AG20443 (cell line): ENCODE data around the gene C22orf23.

ENCODE experiments used
- DNase-seq: peaks from one replicate; pipeline ENCODE4 v3.0.0; 2012; ENCODE audit warnings: low spot score, mixed read lengths

The C22orf23 gene

DNA sequence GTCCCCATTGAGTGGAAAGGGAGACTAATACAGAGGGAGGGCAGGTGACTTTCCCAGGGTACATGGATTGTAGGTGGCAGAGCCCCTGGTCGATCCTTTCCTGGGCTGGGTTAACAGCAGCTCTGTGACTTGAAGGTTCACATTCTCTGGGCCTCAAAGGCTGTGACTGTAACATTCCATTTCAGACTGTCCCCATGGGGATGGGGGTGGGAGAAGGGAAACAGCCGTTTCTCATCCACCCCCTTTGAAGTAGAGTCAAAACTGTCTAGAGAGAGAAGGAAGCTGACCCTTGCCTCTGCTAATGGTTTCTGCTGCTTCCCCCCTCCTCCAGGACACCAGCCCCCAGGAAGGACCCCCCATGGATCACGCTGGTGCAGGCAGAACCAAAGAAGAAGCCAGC lies 28.1 kb downstream of the C22orf23 start:
- no peak for DNase-seq

DNA sequence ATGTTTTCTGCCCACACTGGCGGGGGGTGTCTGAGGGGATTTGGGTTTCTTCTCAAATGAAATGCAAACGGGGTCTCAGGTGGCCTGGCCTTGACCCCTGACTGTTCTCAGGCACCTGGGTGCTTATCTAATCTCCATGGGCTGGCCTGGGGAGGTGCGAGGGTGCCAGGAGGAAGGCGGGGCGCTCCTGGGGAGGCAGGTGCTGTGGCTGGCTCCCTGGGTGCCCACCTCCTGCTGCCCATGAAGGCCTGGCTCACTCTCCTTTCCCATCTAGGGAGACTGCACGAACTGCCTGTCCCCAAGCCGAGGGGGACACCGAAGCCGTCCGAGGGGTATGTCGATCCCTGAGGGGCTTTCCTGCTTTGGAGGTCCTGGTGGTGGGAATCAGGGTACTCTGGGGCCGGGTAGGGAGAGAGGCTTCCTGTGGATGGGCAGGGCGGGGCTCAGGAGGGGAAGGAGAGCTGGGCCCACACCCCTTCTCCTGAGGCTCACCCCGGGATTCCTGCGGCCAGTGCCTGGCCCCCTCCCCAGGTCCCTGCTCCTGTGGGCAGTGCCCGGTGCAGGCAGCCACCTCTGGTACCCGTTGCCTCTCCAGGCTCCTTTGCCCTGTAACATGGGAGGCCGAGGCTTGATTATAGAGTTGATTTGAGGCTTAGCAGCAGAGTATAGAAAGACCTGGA lies 28.9 kb downstream of the C22orf23 start:
- no peak for DNase-seq

- DNase-seq, result no peak
Measured at GRCh38 chr22:37923927-37924326, 29.5 kb downstream of the C22orf23 start.

GRCh38 chr22:37922191-37922590 lies 31.2 kb downstream of the C22orf23 start:
- no peak for DNase-seq

DNA sequence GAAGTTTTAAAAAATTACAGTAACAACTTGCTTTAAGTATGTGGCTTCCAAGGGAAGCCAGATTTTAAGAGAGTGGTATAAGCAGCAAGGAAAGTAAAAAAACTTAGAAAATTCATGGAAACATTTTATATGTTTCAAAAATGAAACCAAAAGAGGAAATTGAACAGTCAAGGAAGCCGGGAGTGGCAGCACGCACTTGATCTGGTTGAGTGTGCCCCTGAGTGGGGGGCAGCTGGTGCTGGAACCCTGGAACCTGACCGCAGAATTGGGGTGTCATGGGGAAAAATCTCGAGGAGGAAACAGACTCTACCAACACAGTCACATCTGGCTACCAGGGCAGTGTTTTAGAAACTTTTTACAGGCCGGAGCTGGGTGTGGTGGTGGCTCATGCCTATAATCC lies 33.3 kb downstream of the C22orf23 start:
- no peak for DNase-seq

DNA sequence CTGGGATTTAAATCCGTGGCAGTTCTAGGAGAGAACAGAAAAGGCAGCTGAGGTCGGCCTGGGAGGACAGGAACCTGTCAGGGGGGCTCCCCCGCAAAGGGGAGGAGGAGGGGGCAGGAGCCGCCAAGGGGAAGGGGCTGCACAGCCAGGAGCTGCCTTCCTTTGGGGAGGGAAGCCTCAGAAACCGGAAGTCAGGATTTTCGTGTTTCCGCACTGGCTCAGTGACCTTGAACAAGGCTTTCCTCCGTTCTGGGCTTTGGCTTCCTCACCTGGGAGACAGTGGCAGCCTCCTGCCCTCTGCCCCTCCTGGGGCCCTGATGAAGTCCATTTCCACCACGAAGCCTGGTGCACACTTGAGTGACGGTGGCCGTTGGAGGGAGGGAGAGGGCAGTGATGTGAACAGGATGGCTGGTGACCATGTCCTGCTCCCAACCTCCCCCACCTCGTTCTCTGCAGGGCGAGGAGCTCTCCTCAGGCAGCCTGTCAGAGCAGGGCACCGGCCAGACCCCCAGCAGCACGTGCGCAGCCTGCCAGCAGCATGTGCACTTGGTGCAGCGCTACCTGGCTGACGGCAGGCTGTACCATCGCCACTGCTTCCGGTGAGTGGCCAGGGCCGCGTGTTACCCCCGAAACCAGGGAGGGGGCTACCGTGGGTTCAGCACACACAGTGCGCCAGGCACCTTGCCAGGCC lies 34.7 kb downstream of the C22orf23 start:
- DNase-seq, result no peak

GRCh38 chr22:37917874-37918548 lies 35.4 kb downstream of the C22orf23 start:
- no peak for DNase-seq

DNA sequence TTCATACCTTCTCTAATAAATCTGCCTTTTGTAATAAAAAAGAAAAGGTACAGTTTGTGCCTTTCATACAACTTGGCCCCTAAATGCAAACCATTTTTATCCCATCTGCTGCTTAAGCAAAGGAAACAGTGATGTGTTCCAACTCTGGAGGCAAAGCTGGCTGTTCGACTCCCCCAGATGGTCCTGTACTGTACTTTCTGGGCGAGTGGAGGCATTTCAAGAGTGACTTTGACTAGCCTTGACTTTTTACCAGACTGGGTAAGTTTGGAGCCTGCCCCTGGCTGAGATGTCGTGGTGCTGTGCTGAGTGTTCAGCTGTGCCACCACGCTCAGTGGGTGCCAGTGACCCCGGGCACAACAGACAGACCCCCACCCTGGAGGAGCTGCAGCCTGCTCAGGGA lies 37.1 kb downstream of the C22orf23 start:
- DNase-seq, result no peak

- DNase-seq, result no peak
Measured at GRCh38 chr22:37913233-37913721, 40.1 kb downstream of the C22orf23 start.

DNA sequence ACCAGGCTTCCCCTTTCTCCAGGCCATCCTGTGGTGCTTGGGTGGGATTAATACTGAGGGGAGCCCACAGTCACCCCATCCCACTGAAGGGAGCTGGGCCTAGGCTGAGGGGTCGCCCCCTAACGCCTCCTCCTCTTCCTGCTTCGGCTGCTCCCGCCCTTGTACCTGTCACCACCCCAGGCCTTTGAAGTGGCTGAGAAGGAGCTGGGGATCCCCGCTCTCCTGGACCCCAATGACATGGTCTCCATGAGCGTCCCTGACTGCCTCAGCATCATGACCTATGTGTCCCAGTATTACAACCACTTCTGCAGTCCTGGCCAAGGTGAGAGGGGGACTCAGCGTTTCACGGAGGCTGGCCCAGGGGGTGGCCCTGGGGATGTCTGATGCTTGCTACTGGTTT lies 41.2 kb downstream of the C22orf23 start:
- DNase-seq, result no peak

DNA sequence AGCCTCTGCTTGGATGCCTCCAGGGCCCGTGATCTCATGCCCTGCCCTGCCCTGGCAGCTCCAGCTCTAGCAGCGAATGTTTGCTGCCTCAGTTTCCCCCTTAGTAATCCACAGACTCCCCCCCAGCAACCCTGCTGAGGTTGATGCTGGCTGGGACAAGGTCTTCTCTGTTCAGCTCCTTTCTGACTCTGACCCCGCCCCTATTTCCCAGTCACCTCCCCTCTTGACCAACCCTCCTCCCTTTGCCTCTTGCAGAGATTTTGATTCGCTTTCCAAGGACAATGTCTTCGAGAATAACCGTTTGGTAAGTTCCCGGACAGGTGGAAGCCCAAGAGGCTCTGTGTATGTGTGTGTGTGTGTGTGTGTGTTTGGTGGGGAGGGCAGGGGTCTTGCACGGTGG lies 41.7 kb downstream of the C22orf23 start:
- no peak for DNase-seq

- no peak for DNase-seq
Measured at GRCh38 chr22:37910890-37911672, 42.3 kb downstream of the C22orf23 start.

GRCh38 chr22:37909766-37910165 lies 43.6 kb downstream of the C22orf23 start:
- peak; percentile 51 for DNase-seq

DNA sequence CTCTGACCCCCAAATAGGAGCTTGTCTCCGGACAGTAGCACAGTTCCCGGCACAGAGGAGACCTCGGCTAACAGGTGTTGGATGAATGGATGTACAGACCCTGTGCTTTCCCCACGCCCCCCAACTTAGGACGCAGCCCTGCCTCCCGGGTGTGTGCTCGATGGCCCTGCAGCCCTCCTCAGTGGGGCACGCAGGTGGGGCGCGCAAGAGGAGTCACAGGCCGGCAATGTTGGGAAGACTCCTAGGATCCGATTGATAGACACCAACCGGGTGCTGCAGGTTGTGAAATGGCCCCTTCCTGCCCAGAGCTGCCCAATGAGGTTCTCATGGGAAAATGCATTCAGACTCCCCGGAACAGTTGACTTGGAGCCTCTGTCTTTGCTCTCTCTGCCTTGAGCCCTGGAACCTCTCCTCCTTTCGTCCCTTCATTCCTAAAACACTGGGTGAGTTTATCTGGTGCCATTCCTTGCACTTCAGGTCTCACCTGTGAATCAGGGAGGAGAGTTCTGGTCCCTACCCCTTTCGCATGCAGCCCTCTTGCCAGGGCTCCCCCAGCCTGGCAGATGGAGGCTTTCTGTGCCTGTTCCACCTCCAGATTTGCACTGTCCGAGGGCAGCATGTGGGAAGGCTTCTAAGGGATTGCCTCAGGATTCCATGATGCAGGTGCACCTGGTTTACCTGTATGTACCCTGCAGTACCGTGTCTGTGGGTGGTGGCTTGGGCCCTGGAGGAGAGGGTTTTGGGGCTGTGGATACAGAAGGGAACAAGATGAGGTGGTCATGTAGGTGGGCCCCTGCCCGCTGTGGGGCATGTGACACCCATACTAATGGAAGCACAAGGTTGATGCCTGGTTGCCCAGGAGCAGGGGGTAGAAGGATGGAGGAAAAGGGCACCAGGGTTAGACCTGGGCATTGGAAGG lies 46.1 kb downstream of the C22orf23 start:
- no peak for DNase-seq

DNA sequence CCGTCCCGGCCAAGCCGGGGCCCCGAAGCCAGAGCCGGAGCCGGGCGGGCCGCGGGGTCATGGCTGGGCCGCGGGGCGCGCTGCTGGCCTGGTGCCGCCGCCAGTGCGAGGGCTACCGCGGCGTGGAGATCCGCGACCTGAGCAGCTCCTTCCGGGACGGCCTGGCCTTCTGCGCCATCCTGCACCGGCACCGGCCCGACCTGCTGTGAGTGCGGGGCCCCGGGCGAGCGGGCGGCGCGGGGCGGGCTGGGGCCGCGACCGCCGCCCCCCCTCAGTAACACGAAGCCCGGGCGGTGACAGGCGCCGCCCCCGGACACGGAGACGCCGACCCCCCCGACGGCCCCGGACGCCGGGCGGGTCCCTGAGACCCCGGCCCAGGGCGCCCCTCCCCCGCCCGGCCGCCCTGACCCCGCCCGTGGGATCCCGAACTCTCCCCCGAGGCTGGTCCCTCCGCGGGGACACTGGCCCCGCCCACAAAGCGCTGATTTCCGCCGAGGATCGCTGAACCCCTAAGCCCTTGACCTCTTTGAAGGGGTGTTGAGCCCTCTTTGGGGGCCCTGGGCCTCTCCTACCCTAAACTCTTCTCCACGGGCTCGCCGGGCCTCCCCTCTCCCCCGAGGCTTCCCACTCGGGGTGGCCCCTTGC lies 46.9 kb downstream of the C22orf23 start:
- DNase-seq, result peak; percentile 48

GRCh38 chr22:37905534-37906363 lies 47.7 kb downstream of the C22orf23 start, which contains the start of gene MICALL1:
Gene MICALL1 (plus strand): TSS chr22:37906297. CDS start chr22:37906423, 126 bp downstream.
- DNase-seq, result peak; percentile 92

DNA sequence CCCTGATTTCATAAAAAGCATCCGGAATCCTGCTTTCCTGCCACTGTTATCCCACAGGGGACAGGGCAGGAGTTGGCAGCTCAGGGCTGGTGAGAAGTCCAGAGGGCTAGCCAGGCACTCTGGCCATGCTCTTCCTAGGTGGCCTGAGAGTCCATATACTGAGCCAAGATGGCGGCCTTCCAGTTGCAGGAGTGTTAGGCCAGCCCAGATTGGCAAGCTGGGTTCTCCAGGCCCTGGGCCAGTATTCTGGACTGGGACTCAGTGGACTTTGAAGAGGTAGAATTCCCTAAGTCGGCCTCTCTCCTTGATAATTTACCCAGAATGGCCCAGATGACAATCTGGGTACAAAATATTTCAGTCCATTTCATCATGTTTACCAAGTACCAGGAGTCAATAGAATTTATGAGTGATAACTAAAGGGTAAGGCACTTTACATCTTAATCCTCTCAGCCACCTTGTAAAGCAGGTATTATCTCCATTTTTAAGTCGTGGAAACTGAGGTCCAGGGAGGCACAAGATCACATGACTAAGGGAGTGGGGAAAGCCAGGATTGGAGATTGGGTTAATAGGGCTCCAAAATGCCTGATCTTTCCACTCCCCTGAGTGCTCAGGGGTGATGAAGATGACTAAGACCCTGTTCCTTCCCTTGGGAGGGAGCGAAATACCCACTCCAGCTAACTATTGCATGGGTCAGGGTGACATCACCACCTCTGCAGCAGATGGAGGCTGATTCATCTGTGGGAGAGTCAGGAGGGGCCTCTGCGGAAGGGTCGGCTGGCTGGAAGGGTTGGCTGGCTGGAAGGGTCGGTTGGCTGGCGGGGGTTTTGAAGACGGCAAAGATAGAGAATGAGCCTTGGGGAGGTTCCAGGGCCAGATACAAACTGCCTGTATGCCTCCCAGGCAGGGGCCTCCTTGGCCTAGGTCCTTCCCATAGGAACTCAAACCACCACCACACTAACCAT lies 48.5 kb downstream of the C22orf23 start:
- DNase-seq, result peak; percentile 93

DNA sequence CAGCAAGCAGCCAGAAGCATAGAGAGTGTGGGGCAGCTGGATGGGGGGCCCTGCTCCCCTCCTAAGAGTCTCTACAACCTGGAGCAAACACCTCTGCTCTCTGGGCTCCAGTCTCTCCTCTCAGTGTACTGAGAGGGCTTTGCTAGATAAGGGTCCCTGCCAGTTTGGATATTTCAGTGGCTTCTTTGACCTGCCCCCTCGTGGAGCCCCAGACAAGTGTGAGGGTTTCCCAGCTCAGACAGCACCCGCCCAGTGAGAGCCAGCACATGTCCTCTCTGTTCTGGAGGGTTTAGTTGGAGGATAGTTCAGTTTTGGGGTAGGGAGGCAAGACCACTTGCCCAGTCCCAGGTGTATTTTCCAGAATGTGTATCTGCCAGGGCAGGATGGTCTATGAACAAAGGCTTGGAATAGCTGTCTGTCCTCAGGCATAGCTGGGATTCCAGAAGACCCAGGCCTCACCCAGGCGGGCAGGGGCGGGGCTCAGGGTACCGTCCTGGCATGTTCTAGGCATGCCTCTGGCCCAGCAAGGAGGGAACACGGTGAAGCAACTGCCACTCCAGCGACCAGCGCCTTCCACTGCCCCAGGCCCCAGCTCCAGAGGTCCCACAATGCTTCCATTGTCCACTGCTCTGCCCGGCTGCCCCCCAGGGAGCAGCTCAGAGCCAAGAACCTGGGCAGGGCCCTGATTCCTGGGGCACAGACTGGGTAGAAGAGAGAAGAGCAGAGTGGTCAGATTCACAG lies 54.8 kb downstream of the C22orf23 start:
- no peak for DNase-seq
